ENCODE data around the gene HS3ST4.
"Not testable (repeated sequence)": the region's sequence is repeated elsewhere in the genome, so short reads cannot be mapped to it uniquely, and the experiment has no call there.

HS3ST4 gene

DNA sequence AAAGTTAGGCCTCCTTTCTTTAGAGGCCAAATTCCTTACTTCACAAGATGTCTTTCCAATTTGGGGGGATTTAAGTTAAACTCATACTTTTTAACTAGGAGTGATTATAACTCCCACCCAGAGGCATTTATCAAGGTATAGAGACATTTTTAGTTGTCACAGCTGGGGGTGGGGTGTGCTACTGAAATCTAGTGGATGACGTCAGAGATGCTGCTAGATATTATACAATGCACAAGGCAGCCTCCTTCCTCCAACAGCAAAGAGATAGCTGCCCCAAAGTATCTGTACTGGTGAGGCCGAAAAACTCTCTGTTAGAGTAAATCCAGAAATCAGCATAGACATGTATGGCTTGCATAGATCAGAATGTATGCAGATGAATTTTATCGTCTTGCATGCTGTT lies 324.0 kb downstream of the HS3ST4 start:
- DNase-seq: no peak

DNA sequence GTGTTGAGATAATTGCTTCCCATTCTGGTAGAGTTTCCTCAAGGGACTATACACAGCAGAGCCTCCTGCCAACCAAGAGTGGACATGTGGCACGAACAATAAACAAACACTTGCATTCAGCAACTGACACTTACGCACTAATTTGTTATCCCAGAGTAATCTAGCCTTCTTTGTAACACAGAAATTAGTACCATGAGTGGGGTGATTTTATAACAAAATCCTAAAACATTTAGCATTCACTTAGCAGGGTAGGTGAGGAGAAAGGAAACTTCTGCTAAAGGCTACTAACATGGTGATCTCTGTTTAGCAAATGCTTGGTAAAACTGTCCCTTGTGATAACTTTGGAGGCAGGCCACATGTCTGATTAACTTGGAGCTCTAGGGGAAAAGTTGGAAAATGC lies 325.2 kb downstream of the HS3ST4 start:
- no peak for DNase-seq

DNA sequence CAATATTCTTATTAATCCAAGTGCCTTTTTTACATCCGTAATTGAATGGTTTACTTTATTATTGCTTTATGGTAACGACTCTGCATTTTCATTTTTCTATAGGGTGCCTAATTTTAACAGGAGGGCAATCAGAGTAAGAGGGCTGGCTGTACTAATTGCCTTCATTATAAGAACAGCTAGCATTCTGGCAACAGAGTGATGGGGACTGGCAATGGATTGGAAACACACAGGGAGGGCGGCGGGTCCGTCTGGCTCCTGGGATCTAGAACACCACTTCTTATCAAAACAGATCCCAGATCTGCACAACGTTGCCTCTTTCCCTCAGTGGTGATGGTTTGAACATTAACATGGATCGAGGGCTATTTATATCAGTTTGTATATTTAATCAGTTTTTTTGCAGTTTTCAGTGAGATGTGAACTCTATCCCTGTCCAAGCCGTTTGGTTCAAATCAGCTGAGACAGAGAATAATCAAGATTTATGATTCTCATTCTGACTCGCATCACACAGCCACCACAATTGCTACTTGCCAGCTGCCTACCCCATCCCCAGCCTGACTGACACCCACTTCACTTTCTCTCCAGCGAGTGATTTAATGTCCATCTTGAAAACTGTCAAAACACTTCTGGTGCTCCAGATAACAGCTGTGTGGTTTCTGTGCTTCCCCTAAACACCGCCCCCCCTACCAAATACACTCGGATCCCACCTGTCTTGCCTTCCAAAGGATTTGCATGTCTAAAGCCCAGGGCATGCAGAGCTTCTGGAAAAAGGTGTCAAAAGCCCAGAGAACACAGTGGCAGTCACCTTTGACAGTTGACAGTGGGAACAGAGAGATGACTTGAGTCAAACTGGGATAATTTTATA lies 327.9 kb downstream of the HS3ST4 start:
- DNase-seq: no peak

DNA sequence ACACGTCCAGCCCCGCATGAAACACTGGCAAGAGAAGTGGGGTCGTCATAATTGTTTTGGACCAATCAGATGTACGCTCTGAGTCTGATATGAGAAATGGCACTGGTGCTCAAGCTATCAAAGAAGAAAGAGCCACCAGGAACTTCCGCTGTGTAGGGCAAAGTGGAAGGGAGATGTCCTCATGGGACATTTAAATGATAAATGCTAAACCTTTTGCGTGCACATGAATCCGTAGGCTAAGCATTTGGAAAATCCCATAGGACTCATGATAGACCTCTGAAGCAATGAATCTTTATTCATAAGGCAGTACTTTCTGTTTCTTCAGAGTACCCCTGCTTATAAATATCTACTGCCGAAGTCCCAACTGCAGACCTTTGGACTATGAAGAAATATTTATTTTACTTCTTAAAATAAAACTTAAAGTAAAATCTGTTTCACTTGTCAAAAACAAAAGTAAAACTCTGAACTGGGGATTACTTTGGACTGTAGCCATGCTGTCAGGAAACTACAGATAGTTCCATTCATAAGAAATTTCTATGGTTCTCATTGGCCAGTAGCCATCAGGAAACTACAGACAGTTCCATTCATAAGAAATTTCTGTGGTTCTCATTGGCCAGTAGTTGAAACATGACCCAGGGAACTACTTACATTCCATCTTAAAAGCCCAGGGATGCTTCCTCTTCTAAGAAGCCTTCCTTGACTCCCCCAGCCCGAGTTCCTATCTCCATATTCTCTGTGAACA lies 335.1 kb downstream of the HS3ST4 start:
- no peak for DNase-seq

DNA sequence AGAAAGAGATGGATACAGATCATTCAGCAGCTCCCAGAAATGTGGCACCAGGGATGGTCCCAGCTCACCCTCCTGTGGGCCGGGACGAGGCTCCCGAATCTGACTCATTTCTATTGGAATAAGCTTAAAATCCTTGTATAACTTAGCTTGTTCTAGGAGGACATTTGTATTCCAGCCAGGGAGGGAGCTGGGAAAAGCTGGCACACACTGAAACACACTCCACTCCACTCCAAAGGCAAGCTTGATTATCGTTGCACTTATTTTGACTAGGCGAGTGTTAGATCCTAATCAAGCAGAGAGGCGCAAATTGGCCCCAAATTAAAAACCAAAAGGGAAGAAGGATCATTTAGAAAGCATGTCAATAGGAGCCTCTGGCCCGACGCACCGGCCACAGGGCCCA lies 339.5 kb downstream of the HS3ST4 start:
- DNase-seq: no peak

DNA sequence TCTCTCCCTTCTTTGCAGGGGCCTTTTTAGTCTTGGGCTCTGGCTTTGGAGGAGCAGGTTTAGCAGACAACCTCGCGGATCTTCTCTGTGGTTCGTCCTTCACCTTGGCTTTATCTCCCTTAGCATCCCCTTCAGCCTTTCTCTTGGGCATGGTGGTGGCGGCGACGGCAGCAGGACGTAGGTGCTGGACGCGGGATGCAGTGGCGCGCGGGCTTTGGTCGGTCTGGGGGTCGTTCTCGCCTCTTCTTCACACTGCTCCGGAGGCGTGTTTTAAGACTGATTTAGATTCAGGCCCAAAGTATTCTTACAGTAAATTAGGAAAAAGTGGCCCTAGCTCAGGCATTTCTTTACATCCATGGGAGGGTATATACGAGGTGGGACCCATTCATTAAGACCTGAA lies 340.9 kb downstream of the HS3ST4 start:
- DNase-seq: not testable (repeated sequence)

DNA sequence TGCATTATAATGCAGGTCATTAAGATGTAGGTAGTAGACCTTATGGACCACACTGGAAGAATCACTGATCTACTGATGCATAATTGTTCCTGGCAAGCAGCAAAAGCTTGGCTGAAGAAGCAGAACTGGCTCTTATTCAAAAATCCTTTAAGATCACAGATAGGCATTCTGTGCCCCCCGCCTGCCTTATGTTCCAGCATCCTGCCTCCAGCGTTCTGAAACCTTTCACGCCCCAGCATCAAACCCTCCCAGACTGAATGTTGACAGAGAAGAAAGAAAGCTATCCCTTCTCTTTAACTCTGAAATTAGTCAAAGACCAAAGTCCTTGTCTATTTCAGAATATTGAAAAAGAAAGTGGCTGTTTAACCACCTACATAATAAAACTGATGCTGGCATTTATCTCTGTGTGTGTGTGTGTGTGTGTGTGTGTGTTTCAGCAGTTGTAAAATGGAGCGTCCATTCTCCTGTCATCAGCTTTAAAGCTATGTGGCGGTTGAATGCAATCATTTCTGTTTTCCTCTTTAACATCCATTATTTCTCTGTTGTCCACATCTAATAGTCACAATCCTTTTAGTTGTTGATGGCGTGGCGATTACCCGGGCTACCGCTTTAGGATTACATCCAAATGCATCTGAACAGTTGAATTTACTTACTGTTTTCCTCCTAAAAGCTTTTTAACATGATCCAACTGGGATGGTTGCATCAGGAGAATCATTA lies 350.4 kb downstream of the HS3ST4 start:
- DNase-seq: no peak

DNA sequence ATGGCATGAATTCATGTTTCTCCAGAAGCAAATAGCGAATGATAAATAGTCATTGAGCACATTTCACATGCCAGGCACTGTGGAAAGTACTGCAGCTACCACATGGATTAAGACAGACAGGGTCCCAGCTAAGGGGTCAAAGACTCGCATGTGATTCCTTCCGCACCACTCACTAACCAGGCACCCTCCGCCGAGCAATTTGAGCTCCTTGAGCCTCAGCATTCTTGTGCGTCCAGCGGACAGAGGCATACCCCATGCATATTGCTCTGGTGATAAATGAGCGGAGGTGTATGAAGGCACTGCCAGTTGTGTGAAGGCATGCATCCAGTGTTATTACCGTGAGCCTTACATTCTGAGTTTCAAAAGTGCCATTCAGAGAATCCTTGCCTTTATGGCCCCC lies 358.7 kb downstream of the HS3ST4 start:
- no peak for DNase-seq

DNA sequence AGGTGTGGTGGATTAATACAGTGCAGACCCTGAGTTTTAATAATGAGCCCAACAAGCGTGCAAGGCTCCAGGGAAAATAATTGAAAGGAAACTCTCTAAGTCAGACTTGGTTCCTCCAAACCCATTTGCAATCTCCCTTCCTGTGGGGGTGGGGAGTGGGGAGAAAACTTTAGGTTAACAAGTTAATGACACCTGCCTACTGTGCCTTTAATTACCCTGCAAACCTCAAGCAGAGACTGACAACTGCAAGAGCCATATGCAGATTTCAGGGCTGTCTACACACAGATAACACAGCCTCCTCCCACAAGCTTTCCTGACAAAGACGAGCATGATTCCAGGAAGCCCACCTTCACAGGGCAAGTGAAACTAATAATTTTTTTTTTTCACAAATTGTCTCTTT lies 359.3 kb downstream of the HS3ST4 start:
- DNase-seq: no peak

DNA sequence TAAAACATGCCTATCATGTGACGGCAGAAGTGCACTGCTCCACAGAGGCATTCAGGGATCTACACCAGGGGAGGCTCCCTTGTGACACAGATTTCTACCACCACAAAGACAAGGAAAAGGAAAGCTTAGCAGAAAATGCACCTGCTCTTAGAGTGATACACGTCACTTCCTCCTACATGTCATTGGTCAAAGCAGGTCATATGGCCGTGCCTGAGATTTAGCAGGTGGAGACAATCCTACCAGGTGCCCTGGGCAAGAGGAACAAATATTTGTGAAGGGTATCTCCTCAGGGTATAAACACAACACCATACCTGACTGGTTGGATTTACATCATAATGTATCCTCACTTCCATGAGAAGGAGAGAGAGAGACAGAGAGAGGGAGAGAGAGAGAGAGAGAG lies 362.1 kb downstream of the HS3ST4 start:
- no peak for DNase-seq

DNA sequence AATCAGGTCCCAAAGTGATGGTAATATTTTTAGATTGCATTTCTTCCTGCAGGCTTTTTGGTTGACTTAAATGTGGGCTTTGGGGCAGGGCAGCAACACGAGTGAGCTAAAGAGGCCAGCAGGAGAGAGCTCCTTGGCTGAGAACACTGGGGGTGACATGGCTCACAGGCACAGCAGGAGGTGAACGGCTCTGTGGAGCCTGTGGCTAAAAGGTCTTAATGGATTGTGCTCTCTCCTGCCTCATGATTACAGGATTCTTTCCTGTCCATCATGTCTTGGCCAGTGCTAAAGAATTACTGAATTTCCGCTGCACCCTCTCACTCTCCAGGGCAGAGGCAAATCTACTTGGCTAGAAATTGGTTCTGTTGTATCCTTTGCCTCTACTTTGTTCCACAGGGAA lies 366.6 kb downstream of the HS3ST4 start:
- DNase-seq: no peak

DNA sequence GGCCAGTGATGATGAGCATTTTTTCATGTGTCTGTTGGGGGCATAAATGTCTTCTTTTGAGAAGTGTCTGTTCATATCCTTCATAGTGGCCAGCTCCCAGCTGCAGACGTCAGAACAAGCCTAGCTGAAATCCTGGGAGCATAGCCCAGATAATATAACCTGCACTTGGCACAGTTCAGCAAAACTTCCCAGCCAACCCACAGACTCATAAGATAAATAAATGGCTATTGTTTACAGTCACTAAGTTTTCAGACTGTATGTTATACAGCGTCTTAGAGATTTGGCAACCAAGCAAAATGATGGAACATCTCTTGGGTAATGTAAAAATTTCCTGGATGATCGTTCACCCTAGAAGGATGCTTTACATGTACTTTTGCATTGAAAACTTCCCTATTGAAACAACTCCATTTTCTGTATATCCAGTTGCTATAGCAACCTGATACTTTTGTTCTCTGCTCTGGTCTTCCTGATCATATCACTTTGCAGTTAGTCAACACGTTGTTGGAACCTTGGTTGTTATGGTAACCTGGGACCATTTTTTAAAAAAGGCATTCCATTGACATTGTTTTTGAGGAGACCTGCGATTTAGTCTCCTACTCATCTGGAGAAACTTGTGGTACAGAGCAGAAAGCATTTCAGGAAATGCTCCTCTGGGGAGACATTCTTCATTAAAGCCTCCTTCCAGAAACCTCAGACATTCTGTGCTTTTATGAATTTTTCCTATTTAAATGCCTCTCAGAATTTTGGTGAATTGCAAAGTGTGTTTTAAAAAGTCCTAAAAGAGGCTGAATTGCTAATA lies 378.7 kb downstream of the HS3ST4 start:
- no peak for DNase-seq

DNA sequence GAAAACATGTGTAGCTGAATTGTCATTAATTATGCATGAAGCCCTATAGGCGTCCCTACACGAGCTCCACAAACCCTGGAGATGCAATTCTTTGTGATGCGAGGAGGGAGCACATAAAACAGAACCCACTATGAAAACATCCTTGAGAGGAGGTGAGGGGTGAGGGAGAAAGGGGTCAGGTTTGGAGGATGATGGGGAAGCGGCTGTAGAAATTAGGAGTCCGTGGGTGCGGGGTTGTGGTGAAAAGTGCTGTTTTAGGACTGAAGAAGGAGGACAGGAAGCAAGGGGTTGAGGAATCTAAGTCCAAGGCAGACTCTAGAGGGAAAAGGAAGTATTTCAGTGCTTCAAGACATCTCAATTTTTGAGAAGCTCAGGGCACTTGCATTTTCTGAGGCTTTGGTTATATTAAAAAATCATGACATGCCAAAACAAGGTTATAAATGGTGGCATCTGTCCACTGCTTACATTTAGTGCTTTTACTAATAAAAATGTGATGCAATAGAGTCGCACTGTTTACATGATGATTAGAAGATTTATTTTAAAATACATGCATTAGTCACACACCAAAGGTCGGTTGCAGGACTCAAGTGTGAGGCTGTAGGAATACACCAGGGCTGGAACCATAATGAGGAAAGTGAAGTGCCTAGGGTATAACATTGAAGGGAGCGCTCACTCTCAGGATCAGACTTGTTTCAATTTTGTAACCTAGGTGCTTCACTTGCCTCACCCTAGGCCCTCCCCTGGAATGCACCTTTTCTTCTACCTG lies 379.5 kb downstream of the HS3ST4 start:
- DNase-seq: no peak

DNA sequence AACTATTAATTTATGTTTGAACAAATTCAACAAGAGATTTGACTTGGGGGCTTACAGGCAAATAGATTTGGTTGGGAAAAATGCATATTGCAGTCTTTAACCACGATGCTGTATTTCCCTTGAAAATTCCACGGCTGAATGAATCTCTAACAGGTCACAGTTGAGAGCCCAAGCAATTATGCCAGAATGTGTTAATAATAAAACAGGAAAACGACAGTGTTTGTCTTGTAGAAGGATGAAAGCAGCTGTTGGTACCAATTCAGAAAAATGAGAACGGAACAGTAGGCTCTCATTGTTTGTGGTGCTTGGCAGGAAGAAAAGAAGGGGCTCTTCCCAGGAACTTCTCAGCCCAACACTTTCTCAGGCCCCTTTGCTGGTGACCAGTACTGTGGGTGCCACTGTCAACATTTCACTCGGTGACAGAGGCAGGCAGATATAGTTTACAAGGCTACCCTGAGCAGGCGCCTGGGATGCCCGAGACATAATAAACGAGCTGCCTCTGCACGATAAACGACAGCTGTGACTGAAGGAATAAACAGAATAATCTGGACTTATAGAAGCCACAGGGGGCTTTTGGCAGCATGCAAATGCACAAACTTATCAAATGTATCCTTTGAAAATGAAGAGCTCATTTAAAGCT lies 387.1 kb downstream of the HS3ST4 start:
- DNase-seq: peak; percentile 65

DNA sequence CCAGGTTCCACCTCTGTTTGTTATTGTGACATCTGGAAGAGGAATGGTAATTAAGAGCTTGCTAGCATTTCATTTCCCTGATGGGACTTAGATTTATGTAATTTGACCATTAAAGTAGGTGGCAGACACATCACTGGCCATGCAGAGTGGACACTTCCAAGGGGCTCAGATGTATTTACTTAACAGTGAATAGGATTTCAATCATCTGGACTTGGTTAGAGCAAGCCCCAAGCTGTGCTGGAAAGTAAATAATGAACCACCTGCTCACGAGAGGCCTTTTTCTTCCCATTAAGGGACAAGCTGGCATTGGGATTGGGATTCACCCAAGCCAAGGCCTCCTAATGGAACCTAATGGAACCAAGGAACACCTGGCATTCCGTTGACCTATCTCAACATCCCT lies 395.3 kb downstream of the HS3ST4 start:
- peak; percentile 77 for DNase-seq

DNA sequence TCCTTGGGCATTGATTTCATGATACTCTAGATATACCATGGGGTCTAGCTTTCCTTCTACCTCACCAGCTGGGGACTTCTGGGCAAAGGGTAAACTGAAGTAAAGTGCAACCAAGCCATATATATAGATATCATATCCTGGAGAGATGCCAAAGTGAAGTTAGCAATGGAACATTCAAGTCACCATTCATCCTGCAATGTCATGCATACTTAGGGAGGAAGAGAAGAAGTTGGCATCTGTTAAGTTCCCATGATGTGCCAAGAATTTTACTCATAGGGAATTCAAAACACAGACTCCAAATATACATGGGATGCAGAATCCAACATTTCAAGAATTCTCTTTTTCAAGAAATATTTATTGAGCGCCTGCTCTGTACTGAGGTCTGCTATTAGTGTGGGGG lies 399.8 kb downstream of the HS3ST4 start:
- DNase-seq: no peak

DNA sequence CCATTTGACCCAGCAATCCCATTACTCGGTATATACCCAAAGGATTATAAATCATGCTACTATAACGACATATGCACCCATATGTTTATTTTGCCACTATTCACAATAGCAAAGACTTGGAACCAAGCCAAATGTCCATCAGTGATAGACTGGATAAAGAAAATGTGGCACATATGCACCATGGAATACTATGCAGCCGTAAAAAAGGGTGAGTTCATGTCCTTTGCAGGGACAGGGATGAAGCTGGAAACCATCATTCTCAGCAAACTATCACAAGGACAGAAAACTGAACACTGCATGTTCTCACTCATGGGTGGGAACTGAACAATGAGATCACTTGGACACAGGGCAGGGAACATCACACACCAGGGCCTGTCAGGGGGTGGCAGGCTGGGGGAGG lies 406.4 kb downstream of the HS3ST4 start:
- not testable (repeated sequence) for DNase-seq

DNA sequence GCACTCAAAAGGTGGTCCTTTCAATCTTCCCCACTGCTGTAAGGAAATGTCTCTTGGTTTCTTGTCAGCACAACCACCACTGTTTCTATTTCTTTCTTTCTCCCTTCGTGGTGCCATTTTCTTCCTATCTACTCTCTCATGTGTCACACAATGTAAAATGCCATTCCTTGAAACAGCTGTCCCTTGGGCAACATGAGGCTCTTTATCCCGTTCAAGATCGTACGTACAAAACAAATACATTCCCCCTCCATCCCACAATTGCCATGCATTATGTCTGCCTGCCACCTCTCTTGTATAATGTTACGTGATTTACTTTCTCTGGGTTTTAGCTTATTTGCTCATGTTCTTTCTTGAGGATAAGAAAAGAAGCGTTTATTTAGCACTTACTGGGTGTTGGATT lies 410.6 kb downstream of the HS3ST4 start:
- DNase-seq: no peak

DNA sequence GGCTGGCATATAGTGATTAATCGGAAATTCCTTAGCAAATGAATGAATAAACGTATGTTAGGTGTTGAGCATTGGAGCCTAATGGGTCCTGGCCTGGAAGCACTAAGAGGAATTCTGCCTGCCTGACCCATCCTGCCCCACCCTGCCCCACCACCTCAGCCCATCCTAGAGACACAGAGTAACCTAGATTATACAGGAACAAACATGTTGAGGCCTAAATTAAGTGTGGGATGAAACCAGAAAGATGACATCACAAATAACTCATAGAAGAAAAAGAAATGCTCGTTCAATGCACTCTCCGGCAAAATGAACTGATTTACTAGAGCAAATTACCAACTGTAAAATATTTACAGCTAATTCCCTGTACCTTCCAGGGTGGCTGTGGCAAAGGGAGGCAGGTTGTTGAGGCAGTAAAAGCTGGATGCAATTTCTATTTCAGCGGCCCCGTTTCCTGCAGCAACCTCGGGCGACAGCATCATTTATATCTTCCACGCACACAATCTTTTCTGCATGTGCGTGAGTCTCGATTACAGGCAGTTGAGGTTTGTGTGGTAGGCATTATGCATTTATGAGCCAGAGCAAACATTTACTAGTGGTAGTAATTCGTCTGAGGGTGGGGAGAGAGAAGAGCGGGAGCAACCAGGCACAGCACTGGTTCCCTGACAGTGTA lies 417.2 kb downstream of the HS3ST4 start:
- no peak for DNase-seq

DNA sequence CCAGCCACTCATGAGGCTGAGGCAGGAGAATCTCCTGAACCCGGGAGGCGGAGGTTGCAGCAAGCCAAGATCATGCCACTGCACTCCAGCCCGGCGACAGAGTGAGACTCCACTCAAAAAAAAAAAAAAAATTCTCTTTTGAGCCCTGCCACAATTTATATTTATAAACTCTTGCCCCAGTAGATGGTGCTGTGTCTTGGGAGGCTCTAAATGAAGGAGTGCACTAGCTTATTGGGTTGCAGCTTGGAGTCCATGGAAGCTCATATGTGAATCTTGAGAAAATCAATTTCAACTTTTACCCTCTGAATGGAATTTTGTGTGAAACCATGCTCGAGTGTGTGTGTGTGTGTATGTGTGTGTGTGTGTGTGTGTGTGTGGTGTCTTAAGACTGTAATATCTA lies 420.1 kb downstream of the HS3ST4 start:
- no peak for DNase-seq

DNA sequence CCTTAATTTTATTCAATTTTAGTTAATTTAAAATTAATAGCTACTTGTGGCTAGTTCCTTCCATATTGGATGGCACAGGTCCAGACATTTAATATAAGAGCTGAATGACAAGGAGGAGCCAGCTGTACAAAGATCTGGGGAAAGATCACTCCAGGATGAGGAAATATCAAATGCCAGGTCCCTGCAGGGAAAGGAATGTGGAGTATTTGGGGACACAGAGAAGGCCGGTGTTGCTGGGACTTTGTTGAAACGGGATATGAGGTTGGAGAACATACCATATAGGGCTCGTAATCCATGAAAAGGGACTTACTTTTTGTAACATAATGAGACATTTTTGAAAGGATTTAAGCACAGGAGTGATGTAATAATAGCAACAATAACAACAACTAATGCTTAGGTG lies 426.8 kb downstream of the HS3ST4 start:
- DNase-seq: no peak
